22Rv1 (cell line): ENCODE results near the gene NRP2.

Experiments used
- ZFX ChIP-seq: fragments of 450-650 bp; IDR thresholded peaks from 2 replicates; pipeline ENCODE4 v1.6.1; 2017; ENCODE audit warnings: antibody characterized with exemption, borderline replicate concordance
- TF ChIP-seq, protein P1 (sequence below): fragments of 450-650 bp; IDR thresholded peaks from 2 replicates; pipeline ENCODE4 v1.5.1; 2017; ENCODE audit warnings: mild to moderate bottlenecking

DNA sequence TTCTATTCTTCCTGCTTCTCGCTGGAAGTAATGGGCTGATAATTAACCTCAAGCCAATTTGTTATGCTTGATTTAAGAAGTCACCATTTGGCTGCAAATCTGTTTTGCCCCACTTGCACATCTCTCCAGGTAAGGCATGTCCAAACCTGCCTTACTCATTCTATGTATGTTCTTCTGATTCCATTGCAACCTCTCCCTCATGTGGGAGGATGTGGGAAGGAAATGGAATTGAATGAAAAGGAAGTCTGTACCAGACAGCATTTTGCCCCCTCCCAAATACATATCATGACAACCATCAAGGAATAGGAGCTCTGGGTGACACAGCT is 131.7 kb downstream of the NRP2 start:
- TF ChIP-seq, protein P1, sequence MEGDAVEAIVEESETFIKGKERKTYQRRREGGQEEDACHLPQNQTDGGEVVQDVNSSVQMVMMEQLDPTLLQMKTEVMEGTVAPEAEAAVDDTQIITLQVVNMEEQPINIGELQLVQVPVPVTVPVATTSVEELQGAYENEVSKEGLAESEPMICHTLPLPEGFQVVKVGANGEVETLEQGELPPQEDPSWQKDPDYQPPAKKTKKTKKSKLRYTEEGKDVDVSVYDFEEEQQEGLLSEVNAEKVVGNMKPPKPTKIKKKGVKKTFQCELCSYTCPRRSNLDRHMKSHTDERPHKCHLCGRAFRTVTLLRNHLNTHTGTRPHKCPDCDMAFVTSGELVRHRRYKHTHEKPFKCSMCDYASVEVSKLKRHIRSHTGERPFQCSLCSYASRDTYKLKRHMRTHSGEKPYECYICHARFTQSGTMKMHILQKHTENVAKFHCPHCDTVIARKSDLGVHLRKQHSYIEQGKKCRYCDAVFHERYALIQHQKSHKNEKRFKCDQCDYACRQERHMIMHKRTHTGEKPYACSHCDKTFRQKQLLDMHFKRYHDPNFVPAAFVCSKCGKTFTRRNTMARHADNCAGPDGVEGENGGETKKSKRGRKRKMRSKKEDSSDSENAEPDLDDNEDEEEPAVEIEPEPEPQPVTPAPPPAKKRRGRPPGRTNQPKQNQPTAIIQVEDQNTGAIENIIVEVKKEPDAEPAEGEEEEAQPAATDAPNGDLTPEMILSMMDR, result no peak
- TF ChIP-seq ZFX, result no peak
